Ascending aorta (tissue), 2 donors: ENCODE results near the gene SND1. TPM values are rescaled to one million over a fixed set of nuclear protein-coding genes. Genes with fewer than 3 reads are reported as not detected.

Experiments
- DNase-seq, 2 donors: peaks; one replicate each; pipeline ENCODE4 v3.0.0-alpha.2; 2019; ENCODE audit warnings: low spot score in 2 of 2
- H3K27ac ChIP-seq, 2 donors: fragments of 200-600 bp; sonication (generic); one replicate each; pipeline ENCODE4 v1.5.1; 2016 to 2017; ENCODE audit warnings: mild to moderate bottlenecking in 1 of 2
- H3K27me3 ChIP-seq: fragments of 200-600 bp; sonication (generic); one replicate; pipeline ENCODE4 v1.5.1; 2017
- H3K36me3 ChIP-seq, 2 donors: fragments of 200-600 bp; sonication (generic); one replicate each; pipeline ENCODE4 v1.5.1; 2016
- H3K4me1 ChIP-seq, 2 donors: fragments of 200-600 bp; sonication (generic); one replicate each; pipeline ENCODE4 v1.5.1; 2016 to 2017; ENCODE audit warnings: mild to moderate bottlenecking in 1 of 2
- H3K4me3 ChIP-seq, 2 donors: fragments of 200-600 bp; sonication (generic); one replicate each; pipeline ENCODE4 v1.5.1; 2016 to 2017; ENCODE audit warnings: mild to moderate bottlenecking in 1 of 2
- H3K9me3 ChIP-seq, 2 donors: fragments of 200-600 bp; sonication (generic); one replicate each; pipeline ENCODE4 v1.5.1; 2016
- intact Hi-C: fragments of 100-400 bp; cut with DNase I; formaldehyde crosslinking; loops from one replicate; pipeline ENCODE4 v1.15.1; 2023
- total RNA-seq: library from RNA; depleted of rRNA; stranded (reverse); fragments of >200 nt; gene quantifications from one replicate; pipeline ENCODE4 v1.1.0, GENCODE V29; 2016
- TF ChIP-seq, protein P1 (sequence below), 3 experiments: fragments of 200-600 bp in 2 of 3; fragments of 450-650 bp in 1 of 3; sonication (generic) in 2 of 3; IDR thresholded peaks; one replicate each; pipeline ENCODE4 v1.5.1; 2016 to 2019; ENCODE audit warnings: antibody characterized with exemption in 3 of 3, mild to moderate bottlenecking in 1 of 3, moderate library complexity in 1 of 3

Gene SND1
- total RNA-seq, 1 donor from 2014 or later: 93.8 TPM

GRCh38 chr7:127786184-127786583 is 134.2 kb downstream of the SND1 start:
- Histone ChIP-seq H3K27ac (no peak overlapping the region), H3K36me3 (no peaks in the 10 kb centered on the region), H3K27me3 (no peaks in the 10 kb centered on the region), H3K4me1 (no peaks in the 10 kb centered on the region), H3K4me3 (no peak overlapping the region), H3K9me3 (no peaks in the 10 kb centered on the region)
- TF ChIP-seq, protein P1, sequence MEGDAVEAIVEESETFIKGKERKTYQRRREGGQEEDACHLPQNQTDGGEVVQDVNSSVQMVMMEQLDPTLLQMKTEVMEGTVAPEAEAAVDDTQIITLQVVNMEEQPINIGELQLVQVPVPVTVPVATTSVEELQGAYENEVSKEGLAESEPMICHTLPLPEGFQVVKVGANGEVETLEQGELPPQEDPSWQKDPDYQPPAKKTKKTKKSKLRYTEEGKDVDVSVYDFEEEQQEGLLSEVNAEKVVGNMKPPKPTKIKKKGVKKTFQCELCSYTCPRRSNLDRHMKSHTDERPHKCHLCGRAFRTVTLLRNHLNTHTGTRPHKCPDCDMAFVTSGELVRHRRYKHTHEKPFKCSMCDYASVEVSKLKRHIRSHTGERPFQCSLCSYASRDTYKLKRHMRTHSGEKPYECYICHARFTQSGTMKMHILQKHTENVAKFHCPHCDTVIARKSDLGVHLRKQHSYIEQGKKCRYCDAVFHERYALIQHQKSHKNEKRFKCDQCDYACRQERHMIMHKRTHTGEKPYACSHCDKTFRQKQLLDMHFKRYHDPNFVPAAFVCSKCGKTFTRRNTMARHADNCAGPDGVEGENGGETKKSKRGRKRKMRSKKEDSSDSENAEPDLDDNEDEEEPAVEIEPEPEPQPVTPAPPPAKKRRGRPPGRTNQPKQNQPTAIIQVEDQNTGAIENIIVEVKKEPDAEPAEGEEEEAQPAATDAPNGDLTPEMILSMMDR (IDR thresholded peaks at IDR 0.05): no peak
- intact Hi-C loops: no loop called here
- no peak for DNase-seq

- H3K4me1 ChIP-seq: no peaks in the 10 kb centered on the region
- no peaks in the 10 kb centered on the region for H3K9me3 ChIP-seq
- H3K27me3 ChIP-seq: no peaks in the 10 kb centered on the region
- no peaks in the 10 kb centered on the region for H3K36me3 ChIP-seq
- intact Hi-C loops: no loop called here
- DNase-seq: no peak
- H3K4me3 ChIP-seq: no peak overlapping the region
- TF ChIP-seq, protein P1 (IDR thresholded peaks at IDR 0.05): no peak
- no peak overlapping the region for H3K27ac ChIP-seq
These were observed 137.0 kb downstream of the SND1 start for GRCh38 chr7:127789031-127789430.

GRCh38 chr7:127791446-127792189 is 139.6 kb downstream of the SND1 start:
- intact Hi-C loops: no loop called here
- Histone ChIP-seq H3K27me3 (no peaks in the 10 kb centered on the region), H3K27ac (no peak overlapping the region), H3K4me3 (no peak overlapping the region), H3K4me1 (peaks cover 0 to 2% of the 10 kb centered on the region in 2 donors), H3K36me3 (no peaks in the 10 kb centered on the region), H3K9me3 (no peaks in the 10 kb centered on the region)
- DNase-seq: no peak
- TF ChIP-seq, protein P1 (IDR thresholded peaks at IDR 0.05): no peak

GRCh38 chr7:127792528-127793342 is 140.7 kb downstream of the SND1 start:
- intact Hi-C loops: no loop called here
- no peaks in the 10 kb centered on the region for H3K27me3 ChIP-seq
- no peak for DNase-seq
- no peak overlapping the region for H3K27ac ChIP-seq
- H3K36me3 ChIP-seq: no peaks in the 10 kb centered on the region
- TF ChIP-seq, protein P1 (IDR thresholded peaks at IDR 0.05): peak in 1 of 3 experiments; percentile 11
- peaks cover 0 to 2% of the 10 kb centered on the region in 2 donors for H3K4me1 ChIP-seq
- H3K9me3 ChIP-seq: no peaks in the 10 kb centered on the region
- H3K4me3 ChIP-seq: no peak overlapping the region

GRCh38 chr7:127793582-127793981 is 141.6 kb downstream of the SND1 start:
- H3K27ac ChIP-seq: no peak overlapping the region
- no peaks in the 10 kb centered on the region for H3K9me3 ChIP-seq
- intact Hi-C loops: no loop called here
- TF ChIP-seq, protein P1 (IDR thresholded peaks at IDR 0.05): no peak
- peaks cover 0 to 2% of the 10 kb centered on the region in 2 donors for H3K4me1 ChIP-seq
- no peak overlapping the region for H3K4me3 ChIP-seq
- no peak for DNase-seq
- H3K27me3 ChIP-seq: no peaks in the 10 kb centered on the region
- no peaks in the 10 kb centered on the region for H3K36me3 ChIP-seq
